Measurements from ENCODE around the gene FMNL2.

The FMNL2 gene

DNA sequence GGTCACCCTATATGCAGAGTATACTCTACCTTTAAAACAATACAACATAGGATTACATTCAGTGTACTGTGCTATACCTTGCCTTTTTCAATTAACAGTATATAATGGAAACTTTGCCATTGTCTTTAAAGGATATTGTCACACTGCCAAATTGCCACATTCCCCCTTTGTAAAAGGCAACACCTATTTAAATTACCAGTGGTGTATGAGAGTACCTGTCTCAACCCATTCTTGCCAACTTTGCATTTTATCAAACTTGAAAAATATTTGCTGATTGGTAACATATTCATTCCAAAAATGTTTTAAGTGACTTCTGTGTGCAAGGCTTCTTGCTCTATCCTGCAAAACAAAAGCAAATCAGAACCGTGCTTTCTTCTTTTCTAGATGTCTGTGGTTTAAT is 92.9 kb downstream of the FMNL2 start:
- DNase-seq = no peak

DNA sequence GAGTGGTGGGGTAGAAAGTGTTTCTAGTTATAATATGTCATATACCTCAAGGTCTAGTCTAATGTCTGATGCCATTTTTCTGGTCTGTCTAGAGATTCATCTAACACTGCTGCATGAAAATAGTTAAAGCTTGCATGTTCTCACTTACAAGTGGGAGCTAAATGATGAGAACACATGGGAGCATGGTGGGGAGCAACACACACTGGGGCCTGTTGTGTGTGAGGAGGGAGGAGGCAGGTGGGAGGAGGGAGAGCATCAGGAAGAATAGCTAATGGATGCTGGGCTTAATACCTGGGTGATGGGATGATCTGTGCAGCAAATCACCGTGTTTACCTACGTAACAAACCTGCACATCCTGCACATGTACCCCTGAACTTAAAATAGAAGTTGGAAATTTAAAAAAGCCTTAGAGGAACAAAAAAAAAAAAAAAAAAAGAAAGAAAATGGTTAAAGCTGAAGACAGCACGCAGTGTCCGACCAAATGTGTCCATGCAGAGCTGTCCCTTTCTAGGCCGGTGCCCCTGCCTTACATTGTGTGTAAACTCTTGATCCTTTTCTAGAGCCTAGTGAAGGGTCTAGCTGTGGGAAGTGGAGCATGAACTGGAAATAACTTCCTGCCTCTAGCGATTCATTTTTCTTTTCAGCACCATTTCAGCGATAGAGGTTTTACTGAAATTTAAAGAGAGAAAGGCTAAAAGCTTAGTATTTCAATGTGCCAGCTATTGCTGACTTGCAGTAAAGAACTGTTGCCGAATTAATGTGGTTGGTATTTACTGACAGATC is 94.0 kb downstream of the FMNL2 start:
- DNase-seq = no peak

DNA sequence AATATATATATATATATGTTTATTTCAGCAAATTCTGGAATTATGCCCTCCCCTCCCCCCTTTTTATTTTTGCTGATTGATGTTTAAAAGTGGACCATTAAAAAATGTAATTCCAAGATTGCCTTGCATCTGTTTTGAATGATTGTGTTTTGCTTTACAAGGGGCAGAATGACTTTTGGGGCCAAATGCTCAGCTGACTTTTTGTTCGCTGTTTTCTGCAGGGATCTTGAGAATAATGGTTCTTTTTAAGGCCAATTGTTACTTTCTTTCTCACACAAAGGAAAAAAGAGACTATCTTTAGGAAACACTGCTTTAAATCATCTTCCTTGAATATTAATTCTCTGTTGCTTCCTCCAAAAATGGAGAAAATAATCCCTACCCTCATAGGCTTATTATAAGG is 95.9 kb downstream of the FMNL2 start:
- DNase-seq = no peak

DNA sequence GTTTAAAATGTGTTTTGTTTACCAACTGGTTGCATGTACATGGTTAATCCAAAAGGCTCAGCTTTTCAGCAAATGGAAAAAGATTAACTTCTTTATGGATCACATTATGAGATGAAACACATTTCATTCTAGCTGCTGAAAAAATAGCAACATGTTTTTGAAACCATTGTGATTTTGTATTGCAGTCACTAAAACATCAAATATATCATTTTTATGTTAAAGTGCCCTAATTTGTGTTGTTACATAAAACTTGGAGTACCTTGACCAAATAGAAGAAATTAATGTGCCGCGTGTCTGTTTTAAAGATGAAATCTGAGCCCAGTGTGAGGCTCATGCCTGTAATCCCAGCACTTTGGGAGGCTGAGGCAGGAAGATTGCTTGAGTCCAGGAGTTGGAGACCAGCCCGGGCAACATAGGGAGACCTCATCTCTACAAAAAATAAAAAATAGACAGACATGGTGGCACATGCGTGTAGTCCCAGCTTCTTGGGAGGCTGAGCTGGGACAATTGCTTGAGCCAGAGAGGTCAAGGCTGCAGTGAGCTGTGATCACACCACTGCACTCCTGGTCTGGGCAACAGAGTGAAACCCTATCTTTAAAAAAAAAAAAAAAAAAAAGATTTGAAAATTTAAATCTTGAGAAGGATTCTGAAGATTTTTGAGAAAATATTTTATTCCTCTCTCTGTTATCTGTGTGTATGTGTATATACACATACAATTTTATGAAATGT is 96.6 kb downstream of the FMNL2 start:
- DNase-seq = no peak

- peak; percentile 77 for DNase-seq
These were observed 97.3 kb downstream of the FMNL2 start for GRCh38 chr2:152432206-152432653.

DNA sequence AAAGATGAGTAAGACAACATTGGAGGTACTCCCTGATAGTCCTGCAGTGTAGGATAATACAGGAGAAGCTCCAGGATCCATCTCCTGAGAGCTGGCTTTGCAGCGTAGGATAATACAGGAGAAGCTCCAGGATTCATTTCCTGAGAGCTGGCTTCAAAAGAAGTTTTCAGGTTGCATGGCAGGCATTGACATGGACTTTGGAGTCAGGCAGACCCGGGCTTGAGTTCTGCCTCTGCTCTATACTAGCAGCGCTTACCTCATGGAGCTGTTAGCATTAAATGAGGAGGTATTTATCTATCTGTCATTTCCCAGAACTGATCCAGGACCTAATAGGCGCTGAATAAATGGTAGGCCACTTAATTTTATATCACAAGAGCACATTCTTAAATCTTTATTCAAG is 97.8 kb downstream of the FMNL2 start:
- DNase-seq = no peak

DNA sequence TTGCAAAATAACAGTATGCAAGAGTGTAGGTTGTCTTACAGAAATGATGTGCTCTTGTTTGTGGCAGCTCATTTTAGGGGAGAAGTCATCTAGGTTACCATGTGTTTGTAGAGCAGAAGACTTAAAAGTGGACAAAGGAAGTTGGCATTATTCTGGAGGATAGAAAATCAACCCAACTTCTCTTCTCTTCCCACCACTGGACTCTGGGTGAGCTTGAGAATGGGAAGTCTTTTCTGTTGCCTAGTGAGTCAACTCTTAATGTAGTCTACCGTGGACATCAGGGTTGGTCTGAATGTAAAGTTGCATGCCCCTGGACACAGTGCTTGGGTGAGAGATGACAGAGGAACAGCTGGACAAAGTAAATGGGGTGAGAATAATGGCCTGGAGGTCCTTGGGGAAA is 98.3 kb downstream of the FMNL2 start:
- DNase-seq = no peak

DNA sequence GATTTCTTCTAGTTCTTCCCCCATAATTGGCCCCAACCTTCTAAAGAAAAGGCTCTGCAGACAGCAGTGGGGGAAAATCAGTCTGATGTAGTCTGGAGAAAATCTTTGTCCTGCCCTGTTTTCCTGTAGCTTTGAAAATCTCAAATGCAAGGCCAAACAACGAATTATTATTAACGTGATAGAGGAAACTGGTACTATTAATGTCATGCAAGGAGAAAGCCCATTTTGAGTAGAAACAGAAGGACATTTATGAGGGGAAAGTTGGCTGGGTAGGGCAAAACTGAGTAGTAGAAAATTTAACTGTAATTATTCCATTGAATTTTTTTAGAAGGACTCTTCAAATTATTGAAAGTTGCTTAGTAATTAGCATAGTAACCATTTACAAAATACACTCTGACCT is 98.8 kb downstream of the FMNL2 start:
- DNase-seq = no peak

GRCh38 chr2:152434395-152435182 is 99.6 kb downstream of the FMNL2 start:
- no peak for DNase-seq

DNA sequence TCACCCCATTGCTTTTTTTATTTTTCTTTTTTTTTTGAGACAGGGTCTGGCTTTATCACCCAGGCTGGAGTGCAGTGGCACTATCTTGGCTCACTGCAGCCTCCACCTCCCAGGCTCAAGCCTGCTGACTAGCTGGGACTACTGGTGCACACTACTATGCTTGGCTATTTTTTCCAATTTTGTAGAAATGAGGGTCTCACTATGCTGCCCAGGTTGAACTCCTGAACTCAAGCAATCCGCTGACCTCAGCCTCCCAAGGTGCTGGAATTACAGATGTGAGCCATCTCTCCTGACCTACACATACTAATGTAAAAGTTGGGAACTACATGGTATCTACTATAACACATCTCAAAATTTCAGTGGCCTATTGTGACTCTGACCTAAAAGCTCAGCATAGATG is 101.2 kb downstream of the FMNL2 start:
- no peak for DNase-seq

DNA sequence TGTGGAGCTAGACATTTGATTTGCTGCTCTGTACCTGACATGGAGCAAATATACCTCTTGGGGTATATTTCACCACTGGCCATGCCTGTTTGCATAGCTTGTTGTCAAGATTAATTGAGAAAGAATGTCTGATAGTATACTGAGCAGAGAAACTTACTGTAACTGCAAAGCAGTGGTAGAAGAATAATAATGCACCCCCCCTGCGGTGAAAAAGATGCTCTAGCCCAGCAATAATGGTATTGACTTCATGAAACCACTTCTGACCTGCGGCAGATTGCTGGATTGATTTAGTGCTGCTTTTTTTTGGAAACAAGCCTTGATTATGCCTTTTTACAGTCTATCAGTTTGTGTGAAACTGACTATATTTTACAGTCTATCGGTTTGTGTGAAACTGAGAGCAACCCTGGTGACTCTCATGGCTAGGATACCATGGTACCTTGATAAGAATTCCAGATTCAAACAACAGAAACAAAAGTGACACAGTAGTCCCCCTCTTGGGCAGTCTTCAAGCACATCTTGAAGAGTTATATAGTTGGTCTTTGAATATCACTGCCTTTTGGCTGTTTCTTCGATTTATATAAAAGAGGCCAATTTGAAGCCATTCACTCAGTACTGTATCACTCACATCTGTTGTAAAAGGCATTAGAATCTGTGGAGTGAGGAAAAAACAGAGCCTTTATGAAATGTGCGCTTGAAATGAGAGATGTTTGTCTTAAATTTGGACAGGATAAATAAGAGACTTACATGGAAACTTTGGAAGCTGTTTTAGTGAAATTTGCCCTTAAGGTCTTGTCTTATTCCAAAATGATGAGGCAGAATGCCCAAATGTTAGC is 102.5 kb downstream of the FMNL2 start:
- no peak for DNase-seq

DNA sequence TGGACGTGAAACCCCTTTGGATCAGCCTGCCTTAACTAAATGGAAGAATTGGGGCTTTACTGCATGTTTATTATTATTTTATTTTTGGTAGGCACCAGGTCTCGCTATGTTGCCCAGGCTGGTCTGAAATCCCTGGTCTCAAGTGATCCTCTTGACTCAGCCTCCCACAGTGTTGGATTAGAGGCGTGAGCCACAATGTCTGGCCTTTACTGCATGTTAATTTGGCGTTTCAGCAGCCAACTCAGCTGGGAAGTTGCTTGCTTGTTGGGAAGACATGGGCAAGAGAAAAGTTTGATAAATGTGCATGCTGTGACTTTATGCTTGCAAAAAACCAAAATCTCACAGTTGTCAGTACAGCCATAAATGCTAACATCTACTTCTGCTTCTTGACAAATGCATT is 105.1 kb downstream of the FMNL2 start:
- DNase-seq = no peak

- DNase-seq = no peak
These were observed 105.5 kb downstream of the FMNL2 start for GRCh38 chr2:152440460-152440859.

DNA sequence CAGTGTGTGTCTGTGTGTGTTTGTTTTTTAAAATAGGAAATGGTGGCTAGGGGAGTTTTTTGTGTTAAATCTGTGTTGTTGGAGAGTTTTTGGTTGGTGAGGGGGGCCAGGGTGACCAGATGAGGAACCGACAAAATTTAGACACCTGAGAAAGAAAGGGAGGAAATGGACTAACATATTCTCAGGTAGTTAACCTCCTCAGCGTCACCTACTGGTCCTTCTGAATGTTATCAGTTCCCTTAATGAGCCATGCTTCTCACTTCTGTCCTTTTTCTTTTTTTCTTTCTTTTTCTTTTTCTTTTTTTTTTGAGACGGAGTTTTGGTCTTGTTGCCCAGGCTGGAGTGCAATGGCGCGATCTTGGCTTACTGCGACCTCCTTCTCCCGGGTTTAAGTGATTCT is 107.0 kb downstream of the FMNL2 start:
- DNase-seq = no peak

- DNase-seq = peak; percentile 30
These were observed 108.8 kb downstream of the FMNL2 start for GRCh38 chr2:152443771-152444170.

DNA sequence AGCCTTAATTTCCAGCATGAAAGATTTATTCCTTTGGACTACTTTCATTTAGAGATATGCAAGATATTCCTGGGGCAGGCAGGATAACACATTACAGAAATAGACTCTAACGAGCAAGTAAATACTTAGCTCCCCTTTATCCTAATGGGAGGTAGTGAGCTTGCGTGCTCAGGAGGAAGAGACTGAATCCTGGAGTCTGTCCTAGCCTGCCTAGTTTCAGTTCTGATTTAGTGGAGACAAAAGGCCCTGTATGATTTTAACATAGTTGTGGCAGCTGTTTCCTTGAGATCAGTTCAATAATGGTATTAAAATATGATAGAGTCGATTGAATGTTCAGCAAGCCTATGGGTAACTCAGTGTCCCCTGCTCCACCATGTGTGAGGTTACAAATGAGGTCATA is 109.5 kb downstream of the FMNL2 start:
- no peak for DNase-seq

DNA sequence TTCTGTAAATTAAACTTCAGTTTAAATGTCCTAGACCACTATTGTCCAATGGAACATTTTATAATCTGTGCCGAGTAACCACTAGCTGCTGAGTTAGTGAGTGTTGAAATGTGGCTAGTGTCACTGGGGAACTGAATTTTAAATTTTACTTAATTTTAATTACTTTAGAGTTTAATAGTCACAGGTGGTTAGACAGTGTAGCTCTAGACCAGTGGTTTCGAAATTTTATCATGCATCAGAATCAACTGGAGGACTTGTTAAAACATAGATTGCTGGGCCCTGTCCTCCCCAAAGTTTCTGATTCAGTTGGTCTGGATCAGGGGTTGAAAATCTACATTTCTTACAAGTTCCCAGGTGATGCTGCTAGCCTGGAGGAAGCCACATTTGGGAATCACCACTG is 110.4 kb downstream of the FMNL2 start:
- DNase-seq = no peak

GRCh38 chr2:152445791-152446201 is 110.8 kb downstream of the FMNL2 start:
- peak; percentile 95 for DNase-seq

DNA sequence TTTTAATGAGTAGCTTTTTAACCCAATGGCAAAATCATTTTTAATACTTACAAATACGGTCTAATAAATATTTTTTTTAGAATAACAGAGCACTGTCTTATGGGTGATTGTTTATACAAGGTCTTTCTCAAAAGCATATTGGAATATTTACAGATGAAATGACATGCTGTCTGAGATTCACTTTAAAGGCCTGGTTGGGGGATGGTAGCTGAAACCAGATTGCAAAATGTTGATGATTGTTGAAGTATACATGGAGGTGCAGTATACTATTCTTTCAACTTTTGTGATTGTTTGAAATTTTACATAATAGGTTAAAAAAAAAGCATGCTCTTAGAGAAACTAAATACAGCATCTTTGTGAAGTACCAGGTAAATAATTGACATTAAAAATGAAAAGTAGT is 111.2 kb downstream of the FMNL2 start:
- no peak for DNase-seq

- DNase-seq = no peak
These were observed 112.9 kb downstream of the FMNL2 start for GRCh38 chr2:152447897-152448296.

GRCh38 chr2:152448606-152449005 is 113.6 kb downstream of the FMNL2 start:
- no peak for DNase-seq

DNA sequence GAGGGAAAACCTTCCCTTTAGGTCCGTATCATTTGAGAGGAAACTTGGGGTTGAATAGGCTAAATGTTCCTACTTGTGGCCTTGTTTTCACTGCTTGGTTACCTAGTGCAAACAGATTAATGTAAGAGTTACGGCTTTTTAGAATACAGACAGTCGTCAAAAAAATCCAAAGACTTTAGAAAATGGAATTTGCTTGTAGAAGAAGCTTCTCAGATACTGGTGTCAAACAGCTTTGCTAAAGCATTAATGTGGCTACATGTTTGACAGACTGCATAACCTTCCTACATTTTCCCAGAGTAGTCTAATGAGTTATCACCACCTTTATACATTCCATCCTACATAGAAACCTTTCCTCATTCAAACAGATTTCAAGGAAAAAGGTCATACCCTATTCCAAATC is 114.6 kb downstream of the FMNL2 start:
- DNase-seq = no peak

DNA sequence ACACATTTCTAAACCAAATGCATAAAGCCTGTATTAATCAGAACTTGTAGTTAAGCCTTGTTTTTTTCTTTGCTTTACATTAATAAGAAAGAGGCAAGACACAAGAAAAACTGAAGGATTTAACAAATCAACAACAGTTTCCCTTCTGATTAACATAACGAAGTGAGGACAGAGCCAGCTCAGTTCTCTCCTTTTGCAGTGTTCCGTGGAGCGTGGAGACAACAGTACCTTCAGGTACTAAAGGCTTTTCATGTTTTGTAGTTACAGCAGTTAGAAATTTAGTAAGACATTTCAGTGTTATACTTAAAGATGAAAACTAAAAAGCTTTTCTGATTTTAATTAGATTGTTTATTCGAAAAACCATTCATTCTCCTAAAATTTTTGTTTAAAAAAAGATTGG is 115.2 kb downstream of the FMNL2 start:
- DNase-seq = no peak

All from fibroblast of skin of right biceps (primary cell).